Loucy (cell line): Measurements from ENCODE around the gene LRWD1.

ENCODE experiments used
- EZH2phosphoT487 ChIP-seq: fragments of 200-600 bp; IDR thresholded peaks from 2 replicates; pipeline ENCODE4 v1.6.1; 2018; ENCODE audit warnings: antibody characterized with exemption, mild to moderate bottlenecking, moderate library complexity, borderline replicate concordance
- TF ChIP-seq, protein P1 (sequence below): fragments of 200-600 bp; sonication (generic); conservative IDR thresholded peaks from 2 replicates; pipeline ENCODE4 v1.5.1; 2014; ENCODE audit warnings: mild to moderate bottlenecking, antibody characterized with exemption, low read length

DNA sequence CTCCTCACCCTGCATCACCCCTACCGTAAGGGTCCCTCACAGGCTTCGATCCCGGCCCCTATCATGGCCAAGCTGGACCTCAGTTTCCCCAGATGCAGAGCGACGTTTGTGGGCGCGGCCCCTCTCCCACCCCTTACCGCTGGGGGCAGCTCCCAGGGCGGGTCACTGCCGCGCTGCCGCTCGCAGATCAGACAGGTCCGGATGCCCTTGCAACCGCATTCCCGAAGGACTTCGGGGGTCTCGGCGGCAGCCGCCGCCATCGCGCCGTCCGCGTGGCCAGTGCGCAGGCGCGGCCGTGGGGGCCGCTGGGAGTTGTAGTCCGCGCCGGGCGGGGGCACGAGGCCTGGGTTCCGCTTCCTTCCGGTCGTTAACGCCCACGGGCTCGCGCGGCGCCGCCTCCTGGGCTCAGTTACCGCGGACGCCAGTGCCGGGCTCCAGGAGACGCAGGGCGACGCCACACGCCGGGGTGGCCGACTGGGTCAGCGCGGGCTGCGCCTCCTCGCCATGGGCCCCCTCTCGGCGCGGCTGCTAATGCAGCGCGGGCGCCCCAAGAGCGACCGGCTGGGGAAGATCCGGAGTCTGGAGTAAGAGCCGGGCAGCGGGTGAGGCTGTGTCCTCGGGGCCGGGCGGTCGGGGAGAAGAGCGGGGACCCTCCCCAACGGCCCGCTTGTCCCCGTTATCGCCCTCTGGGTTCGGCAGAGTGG is at the start of gene LRWD1, which contains the start of gene ALKBH4:
- TF ChIP-seq, protein P1, sequence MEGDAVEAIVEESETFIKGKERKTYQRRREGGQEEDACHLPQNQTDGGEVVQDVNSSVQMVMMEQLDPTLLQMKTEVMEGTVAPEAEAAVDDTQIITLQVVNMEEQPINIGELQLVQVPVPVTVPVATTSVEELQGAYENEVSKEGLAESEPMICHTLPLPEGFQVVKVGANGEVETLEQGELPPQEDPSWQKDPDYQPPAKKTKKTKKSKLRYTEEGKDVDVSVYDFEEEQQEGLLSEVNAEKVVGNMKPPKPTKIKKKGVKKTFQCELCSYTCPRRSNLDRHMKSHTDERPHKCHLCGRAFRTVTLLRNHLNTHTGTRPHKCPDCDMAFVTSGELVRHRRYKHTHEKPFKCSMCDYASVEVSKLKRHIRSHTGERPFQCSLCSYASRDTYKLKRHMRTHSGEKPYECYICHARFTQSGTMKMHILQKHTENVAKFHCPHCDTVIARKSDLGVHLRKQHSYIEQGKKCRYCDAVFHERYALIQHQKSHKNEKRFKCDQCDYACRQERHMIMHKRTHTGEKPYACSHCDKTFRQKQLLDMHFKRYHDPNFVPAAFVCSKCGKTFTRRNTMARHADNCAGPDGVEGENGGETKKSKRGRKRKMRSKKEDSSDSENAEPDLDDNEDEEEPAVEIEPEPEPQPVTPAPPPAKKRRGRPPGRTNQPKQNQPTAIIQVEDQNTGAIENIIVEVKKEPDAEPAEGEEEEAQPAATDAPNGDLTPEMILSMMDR, result peak; percentile 20; the same call in 1 of the 2 replicates
- TF ChIP-seq EZH2phosphoT487, result no peak
